ENCODE measurements around the gene PAK3.

The PAK3 gene

DNA sequence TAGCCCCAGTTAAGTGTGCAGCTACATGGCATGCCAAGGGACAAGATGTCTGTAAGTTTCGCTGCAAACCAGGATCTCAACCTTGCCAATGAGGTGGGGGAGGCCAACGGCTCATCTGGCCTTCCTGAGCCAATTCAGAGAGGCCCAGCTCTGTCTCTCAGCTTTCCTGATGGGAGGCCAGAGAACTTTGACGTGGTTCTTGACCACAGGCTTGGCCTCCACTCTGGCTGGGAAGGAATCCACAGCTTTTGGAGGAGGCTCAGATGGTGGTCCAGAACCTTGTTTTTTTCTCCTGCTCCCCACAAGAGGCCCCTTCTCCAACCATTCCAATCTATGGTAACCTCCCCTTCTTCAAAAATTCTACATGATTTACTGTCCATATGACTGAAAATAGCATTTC, 164.5 kb downstream of the PAK3 start:
- Histone ChIP-seq H3K4me1 (ENCODE audit: control insufficient read depth in 1 of 2, insufficient read depth in 1 of 2, low read depth in 1 of 2, low read length in 1 of 2) (no peaks in the 10 kb centered on the region), H3K9me3 (no peaks in the 10 kb centered on the region), H3K27me3 (no peaks in the 10 kb centered on the region), H3K4me3 (ENCODE audit: low read depth in 1 of 2, low read length in 1 of 2) (no peak overlapping the region), H3K27ac (no peak overlapping the region), H3K36me3 (no peaks in the 10 kb centered on the region)
- TF ChIP-seq, protein P1, sequence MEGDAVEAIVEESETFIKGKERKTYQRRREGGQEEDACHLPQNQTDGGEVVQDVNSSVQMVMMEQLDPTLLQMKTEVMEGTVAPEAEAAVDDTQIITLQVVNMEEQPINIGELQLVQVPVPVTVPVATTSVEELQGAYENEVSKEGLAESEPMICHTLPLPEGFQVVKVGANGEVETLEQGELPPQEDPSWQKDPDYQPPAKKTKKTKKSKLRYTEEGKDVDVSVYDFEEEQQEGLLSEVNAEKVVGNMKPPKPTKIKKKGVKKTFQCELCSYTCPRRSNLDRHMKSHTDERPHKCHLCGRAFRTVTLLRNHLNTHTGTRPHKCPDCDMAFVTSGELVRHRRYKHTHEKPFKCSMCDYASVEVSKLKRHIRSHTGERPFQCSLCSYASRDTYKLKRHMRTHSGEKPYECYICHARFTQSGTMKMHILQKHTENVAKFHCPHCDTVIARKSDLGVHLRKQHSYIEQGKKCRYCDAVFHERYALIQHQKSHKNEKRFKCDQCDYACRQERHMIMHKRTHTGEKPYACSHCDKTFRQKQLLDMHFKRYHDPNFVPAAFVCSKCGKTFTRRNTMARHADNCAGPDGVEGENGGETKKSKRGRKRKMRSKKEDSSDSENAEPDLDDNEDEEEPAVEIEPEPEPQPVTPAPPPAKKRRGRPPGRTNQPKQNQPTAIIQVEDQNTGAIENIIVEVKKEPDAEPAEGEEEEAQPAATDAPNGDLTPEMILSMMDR (IDR thresholded peaks at IDR 0.05): no peak

DNA sequence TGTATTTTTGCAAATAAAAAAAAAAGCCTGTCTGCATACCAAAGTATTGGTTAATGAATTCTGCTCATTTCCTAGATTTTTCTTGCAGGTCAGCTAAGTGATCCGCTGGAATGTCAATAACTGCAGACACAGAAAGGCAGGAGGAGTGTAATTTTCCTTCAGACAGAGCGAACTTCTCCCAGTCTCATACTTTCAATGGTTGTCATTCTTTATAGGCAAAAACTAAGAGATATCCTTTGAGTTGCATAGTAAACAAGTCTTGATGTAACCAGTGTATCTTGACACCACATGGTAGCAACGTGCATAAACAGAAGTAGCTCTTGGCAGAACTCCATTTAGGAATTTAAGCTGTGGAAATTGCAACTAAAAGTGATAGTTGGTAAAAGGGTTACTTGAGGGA, 166.1 kb downstream of the PAK3 start:
- no peaks in the 10 kb centered on the region for H3K27me3 ChIP-seq
- H3K27ac ChIP-seq: no peak overlapping the region
- no peaks in the 10 kb centered on the region for H3K9me3 ChIP-seq
- no peaks in the 10 kb centered on the region for H3K4me1 ChIP-seq (ENCODE audit: control insufficient read depth in 1 of 2, insufficient read depth in 1 of 2, low read depth in 1 of 2, low read length in 1 of 2)
- H3K4me3 ChIP-seq (ENCODE audit: low read depth in 1 of 2, low read length in 1 of 2): no peak overlapping the region
- no peaks in the 10 kb centered on the region for H3K36me3 ChIP-seq
- TF ChIP-seq, protein P1 (IDR thresholded peaks at IDR 0.05): no peak

DNA sequence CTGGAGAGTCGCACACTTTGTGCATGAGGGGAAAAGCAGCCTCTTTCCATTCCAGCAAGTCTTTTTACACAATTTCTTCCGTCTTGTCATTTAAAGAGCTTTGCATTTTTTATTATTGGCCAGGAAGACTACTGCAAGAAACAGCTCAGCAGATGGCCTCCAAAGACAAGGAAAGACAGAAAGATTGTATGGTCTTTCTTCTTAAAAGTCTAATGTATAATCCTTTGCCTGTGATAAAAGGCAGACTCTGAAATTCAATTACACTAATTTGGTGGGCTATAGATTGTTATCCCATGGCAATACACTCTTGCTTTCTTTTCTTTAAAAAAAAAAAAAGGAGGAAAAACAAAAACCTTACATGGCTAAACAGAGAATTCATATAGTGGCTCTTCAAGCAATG, 168.4 kb downstream of the PAK3 start:
- Histone ChIP-seq H3K4me1 (ENCODE audit: control insufficient read depth in 1 of 2, insufficient read depth in 1 of 2, low read depth in 1 of 2, low read length in 1 of 2) (no peaks in the 10 kb centered on the region), H3K9me3 (no peaks in the 10 kb centered on the region), H3K4me3 (ENCODE audit: low read depth in 1 of 2, low read length in 1 of 2) (no peak overlapping the region), H3K27ac (no peak overlapping the region), H3K36me3 (no peaks in the 10 kb centered on the region), H3K27me3 (no peaks in the 10 kb centered on the region)
- TF ChIP-seq, protein P1 (IDR thresholded peaks at IDR 0.05): no peak

DNA sequence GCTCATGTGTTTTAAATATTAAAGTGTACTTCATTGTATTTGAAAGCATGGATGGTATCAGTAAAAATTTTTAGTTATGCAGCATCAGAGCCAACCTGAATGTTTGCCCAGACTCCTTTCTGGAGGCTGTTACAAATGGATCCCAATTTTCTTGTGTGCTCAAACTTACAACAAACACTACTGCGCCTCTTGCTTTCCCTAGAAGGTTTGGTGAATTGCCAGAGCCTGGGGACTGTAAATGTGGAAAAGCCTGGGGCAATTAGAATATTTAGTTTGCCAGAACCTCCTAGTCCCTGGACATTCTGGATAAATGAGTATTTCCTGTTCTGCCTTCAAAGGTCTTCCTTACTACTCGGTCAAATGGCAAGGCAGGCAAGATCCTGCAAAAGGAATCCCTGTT, 169.5 kb downstream of the PAK3 start:
- H3K9me3 ChIP-seq: no peaks in the 10 kb centered on the region
- no peaks in the 10 kb centered on the region for H3K4me1 ChIP-seq (ENCODE audit: control insufficient read depth in 1 of 2, insufficient read depth in 1 of 2, low read depth in 1 of 2, low read length in 1 of 2)
- H3K27me3 ChIP-seq: no peaks in the 10 kb centered on the region
- H3K36me3 ChIP-seq: no peaks in the 10 kb centered on the region
- TF ChIP-seq, protein P1 (IDR thresholded peaks at IDR 0.05): no peak
- no peak overlapping the region for H3K4me3 ChIP-seq (ENCODE audit: low read depth in 1 of 2, low read length in 1 of 2)
- H3K27ac ChIP-seq: no peak overlapping the region

DNA sequence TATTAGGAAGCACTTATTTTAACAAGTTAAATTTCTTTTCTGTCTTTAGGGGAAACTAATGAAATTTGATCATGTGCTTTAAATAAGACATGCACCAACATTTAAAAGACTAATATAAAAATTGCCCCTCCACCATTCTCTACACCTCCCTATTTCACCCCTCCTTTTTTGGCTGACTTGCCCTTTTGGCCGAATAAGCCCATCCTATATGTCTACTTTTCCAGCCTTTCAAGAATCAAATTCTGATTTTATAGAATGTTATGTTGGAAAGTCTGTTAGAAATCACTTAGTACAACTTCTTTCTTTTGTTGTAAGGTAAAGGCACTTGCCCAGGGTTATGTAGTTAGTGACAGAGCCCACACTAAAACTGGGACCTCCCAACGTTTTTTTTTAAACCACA, 172.5 kb downstream of the PAK3 start:
- H3K9me3 ChIP-seq: no peaks in the 10 kb centered on the region
- H3K4me1 ChIP-seq (ENCODE audit: control insufficient read depth in 1 of 2, insufficient read depth in 1 of 2, low read depth in 1 of 2, low read length in 1 of 2): no peaks in the 10 kb centered on the region
- no peaks in the 10 kb centered on the region for H3K27me3 ChIP-seq
- H3K4me3 ChIP-seq (ENCODE audit: low read depth in 1 of 2, low read length in 1 of 2): no peak overlapping the region
- TF ChIP-seq, protein P1 (IDR thresholded peaks at IDR 0.05): no peak
- no peak overlapping the region for H3K27ac ChIP-seq
- no peaks in the 10 kb centered on the region for H3K36me3 ChIP-seq

DNA sequence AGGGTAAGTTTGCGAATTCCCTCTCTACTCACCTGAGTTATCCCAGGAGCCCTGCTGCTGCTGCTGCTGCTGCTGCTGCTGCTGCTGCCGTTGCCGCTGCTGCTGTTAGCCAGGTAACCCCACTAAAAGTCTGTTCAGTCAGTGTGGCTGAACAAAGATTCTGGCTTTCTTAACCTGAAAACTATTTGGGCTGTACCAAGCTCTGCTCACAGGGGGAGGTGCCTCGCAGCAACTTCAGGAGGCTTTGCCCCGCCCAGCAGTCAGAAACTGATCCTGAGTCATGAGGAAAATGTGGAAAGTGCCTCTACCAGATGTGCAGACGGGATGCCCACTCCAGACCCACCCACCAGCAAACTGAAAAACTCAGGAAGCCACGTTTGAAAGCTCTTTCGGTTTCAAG, 174.3 kb downstream of the PAK3 start, which contains the start of gene CAPN6:
CAPN6 (minus strand) TSS at position 145 of the 400 bp plus-strand sequence. CDS start 6,547 bp downstream, outside the sequence.
- H3K36me3 ChIP-seq: no peaks in the 10 kb centered on the region
- H3K4me3 ChIP-seq (ENCODE audit: low read depth in 1 of 2, low read length in 1 of 2): no peak within 1 kb of the TSS
- no peak within 1 kb of the TSS for H3K27ac ChIP-seq
- no peaks in the 10 kb centered on the region for H3K27me3 ChIP-seq
- H3K9me3 ChIP-seq: no peaks in the 10 kb centered on the region
- no peaks in the 10 kb centered on the region for H3K4me1 ChIP-seq (ENCODE audit: control insufficient read depth in 1 of 2, insufficient read depth in 1 of 2, low read depth in 1 of 2, low read length in 1 of 2)
- TF ChIP-seq, protein P1 (IDR thresholded peaks at IDR 0.05): no peak
